GM12801 (cell line): ENCODE results near the gene DENND10.

Experiments
- TF ChIP-seq, protein P1 (sequence below): IDR thresholded peaks from one replicate; pipeline ENCODE4 v1.5.1; 2011; ENCODE audit warnings: control low read depth; ENCODE audit not compliant: insufficient read length; ENCODE audit errors: extremely low read depth

The DENND10 gene

GRCh38 chr10:119132521-119133345 lies 28.8 kb downstream of the DENND10 start:
- TF ChIP-seq, protein P1, sequence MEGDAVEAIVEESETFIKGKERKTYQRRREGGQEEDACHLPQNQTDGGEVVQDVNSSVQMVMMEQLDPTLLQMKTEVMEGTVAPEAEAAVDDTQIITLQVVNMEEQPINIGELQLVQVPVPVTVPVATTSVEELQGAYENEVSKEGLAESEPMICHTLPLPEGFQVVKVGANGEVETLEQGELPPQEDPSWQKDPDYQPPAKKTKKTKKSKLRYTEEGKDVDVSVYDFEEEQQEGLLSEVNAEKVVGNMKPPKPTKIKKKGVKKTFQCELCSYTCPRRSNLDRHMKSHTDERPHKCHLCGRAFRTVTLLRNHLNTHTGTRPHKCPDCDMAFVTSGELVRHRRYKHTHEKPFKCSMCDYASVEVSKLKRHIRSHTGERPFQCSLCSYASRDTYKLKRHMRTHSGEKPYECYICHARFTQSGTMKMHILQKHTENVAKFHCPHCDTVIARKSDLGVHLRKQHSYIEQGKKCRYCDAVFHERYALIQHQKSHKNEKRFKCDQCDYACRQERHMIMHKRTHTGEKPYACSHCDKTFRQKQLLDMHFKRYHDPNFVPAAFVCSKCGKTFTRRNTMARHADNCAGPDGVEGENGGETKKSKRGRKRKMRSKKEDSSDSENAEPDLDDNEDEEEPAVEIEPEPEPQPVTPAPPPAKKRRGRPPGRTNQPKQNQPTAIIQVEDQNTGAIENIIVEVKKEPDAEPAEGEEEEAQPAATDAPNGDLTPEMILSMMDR, result no peak

- TF ChIP-seq, protein P1, result no peak
Observed at GRCh38 chr10:119133949-119134348, 30.0 kb downstream of the DENND10 start.

- TF ChIP-seq, protein P1, result no peak
Observed at GRCh38 chr10:119135513-119135881, 31.6 kb downstream of the DENND10 start.

DNA sequence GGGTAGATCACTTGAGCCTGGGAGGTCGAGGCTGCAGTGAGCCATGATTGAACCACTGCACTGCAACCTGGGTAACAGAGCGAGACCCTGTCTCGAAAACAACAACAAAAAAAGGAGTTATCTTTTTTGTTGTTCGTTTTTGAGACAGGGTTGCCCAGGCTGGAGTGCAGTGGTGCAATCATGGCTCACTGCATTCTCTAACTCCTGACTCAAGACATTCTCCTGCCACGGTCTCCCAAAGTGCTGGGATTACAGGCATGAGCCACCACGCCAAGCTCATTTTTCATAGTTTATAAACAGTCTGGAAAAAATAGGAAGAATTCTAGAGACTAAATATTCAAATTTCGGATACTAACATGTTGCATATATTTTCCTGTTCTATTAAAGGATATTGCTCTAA lies 32.2 kb downstream of the DENND10 start:
- TF ChIP-seq, protein P1, result no peak

GRCh38 chr10:119138346-119139306 lies 34.7 kb downstream of the DENND10 start:
- TF ChIP-seq, protein P1, result no peak

DNA sequence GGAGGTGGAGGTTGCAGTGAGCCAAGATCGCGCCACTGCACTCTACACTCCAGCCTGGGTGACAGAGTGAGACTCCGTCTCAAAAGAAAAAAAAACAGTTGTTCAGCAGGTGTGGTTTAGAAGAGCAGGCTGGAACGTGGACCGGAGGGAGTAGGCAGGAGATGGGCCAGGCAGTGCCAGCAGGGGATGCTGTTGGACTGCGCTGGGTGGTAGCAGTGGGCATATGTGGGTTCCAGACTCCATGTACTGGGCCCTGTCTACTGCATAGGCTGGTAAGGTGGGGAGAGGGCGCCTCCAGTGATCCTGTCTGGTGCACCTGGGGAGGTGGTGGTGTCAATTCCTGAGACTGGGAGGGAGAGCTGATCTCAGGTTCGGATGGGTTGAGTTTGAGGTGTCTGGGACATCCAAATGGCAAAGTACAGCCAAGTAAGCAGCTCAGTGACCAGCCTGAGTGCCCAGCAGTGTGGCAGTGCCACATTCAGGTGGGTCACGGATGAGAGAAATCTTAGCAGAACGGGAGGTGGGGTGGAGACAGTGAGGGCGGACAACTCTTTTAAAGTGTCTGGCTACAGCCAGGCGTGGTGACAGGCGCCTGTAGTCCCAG lies 35.7 kb downstream of the DENND10 start:
- TF ChIP-seq, protein P1, result no peak
